Neuronal stem cell (in vitro differentiated cells): ENCODE results near the gene FAM53A.

ENCODE experiments used
- DNase-seq: peaks from one replicate; pipeline ENCODE4 v3.0.0-alpha.2; 2013; ENCODE audit warnings: low spot score
- H2AFZ ChIP-seq: one replicate; pipeline ENCODE4 v1.6.1; 2013; ENCODE audit warnings: mild to moderate bottlenecking, low read length, inconsistent platforms
- H2AK5ac ChIP-seq: 2 replicates; pipeline ENCODE4 v1.6.1; 2013; ENCODE audit warnings: low read depth, mild to moderate bottlenecking, inconsistent platforms, low read length, moderate library complexity, mixed read lengths
- H2BK120ac ChIP-seq: 2 replicates; pipeline ENCODE4 v1.6.1; 2013; ENCODE audit warnings: low read depth, mild to moderate bottlenecking, inconsistent platforms, low read length, moderate library complexity, mixed read lengths
- H2BK12ac ChIP-seq: one replicate; pipeline ENCODE4 v1.6.1; 2013; ENCODE audit warnings: low read length, inconsistent platforms
- H2BK15ac ChIP-seq: 2 replicates; pipeline ENCODE4 v1.6.1; 2013; ENCODE audit warnings: mild to moderate bottlenecking, low read length, inconsistent platforms, mixed read lengths
- H2BK5ac ChIP-seq: one replicate; pipeline ENCODE4 v1.6.1; 2013; ENCODE audit warnings: inconsistent platforms, mild to moderate bottlenecking, low read length, moderate library complexity
- H3K14ac ChIP-seq: one replicate; pipeline ENCODE4 v1.6.1; 2013; ENCODE audit warnings: low read length, inconsistent platforms
- H3K18ac ChIP-seq: 2 replicates; pipeline ENCODE4 v1.6.1; 2013; ENCODE audit warnings: low read length, inconsistent platforms
- H3K23ac ChIP-seq: 2 replicates; pipeline ENCODE4 v1.6.1; 2013; ENCODE audit warnings: low read depth, mild to moderate bottlenecking, mixed read lengths, low read length, inconsistent platforms; ENCODE audit not compliant: poor library complexity
- H3K27ac ChIP-seq: replicated peaks from 3 replicates; pipeline ENCODE4 v1.5.1; 2013; ENCODE audit warnings: low read length, inconsistent platforms
- H3K27me3 ChIP-seq, 3 experiments: 2 replicates each; pipeline ENCODE4 v1.6.1; 2013; ENCODE audit warnings: low read length in 3 of 3, mild to moderate bottlenecking in 2 of 3, inconsistent platforms in 1 of 3, low read depth in 1 of 3, mixed read lengths in 1 of 3, moderate library complexity in 1 of 3; ENCODE audit not compliant: control insufficient read depth in 3 of 3, insufficient read depth in 3 of 3
- H3K36me3 ChIP-seq, 2 donors: replicated peaks in 1 of 2; 2 replicates each; pipeline ENCODE4 v1.6.1; 2013; ENCODE audit warnings: low read length in 2 of 2; ENCODE audit not compliant: control insufficient read depth in 2 of 2, insufficient read depth in 2 of 2
- H3K4ac ChIP-seq: 2 replicates; pipeline ENCODE4 v1.6.1; 2013; ENCODE audit warnings: inconsistent platforms, mild to moderate bottlenecking, low read length, moderate library complexity
- H3K4me1 ChIP-seq, 2 donors: 1 replicate in 1 of 2; 2 replicates in 1 of 2; pipeline ENCODE4 v1.6.1; 2013; ENCODE audit warnings: low read length in 2 of 2, low read depth in 1 of 2; ENCODE audit not compliant: control insufficient read depth in 2 of 2, insufficient read depth in 1 of 2
- H3K4me2 ChIP-seq: one replicate; pipeline ENCODE4 v1.6.1; 2013; ENCODE audit warnings: mild to moderate bottlenecking, low read length, inconsistent platforms; ENCODE audit not compliant: insufficient read depth, poor library complexity, severe bottlenecking
- H3K4me3 ChIP-seq, 2 donors: 2 replicates each; pipeline ENCODE4 v1.5.1; 2013; ENCODE audit warnings: low read length in 2 of 2, mild to moderate bottlenecking in 2 of 2, inconsistent platforms in 1 of 2, moderate library complexity in 1 of 2
- H3K79me1 ChIP-seq: one replicate; pipeline ENCODE4 v1.6.1; 2013; ENCODE audit warnings: low read depth, mild to moderate bottlenecking, inconsistent platforms, low read length, moderate library complexity
- H3K9ac ChIP-seq: one replicate; pipeline ENCODE4 v1.6.1; 2013; ENCODE audit warnings: mild to moderate bottlenecking, low read depth, low read length, inconsistent platforms; ENCODE audit not compliant: poor library complexity
- H3K9me3 ChIP-seq, 2 donors: replicated peaks in 1 of 2; 2 replicates each; pipeline versions ENCODE3 to v1.6.1; 2013; ENCODE audit warnings: low read length in 2 of 2, mild to moderate bottlenecking in 2 of 2, inconsistent platforms in 1 of 2, low read depth in 1 of 2, mixed read lengths in 1 of 2, moderate library complexity in 1 of 2; ENCODE audit not compliant: control insufficient read depth in 2 of 2, insufficient read depth in 1 of 2
- H4K8ac ChIP-seq: one replicate; pipeline ENCODE4 v1.6.1; 2013; ENCODE audit warnings: low read depth, mild to moderate bottlenecking, inconsistent platforms, low read length, moderate library complexity
- H4K91ac ChIP-seq: one replicate; pipeline ENCODE4 v1.6.1; 2013; ENCODE audit warnings: low read length, low read depth, mild to moderate bottlenecking, inconsistent platforms; ENCODE audit not compliant: poor library complexity
- WGBS, 2 donors: extraction: QIAGEN DNeasy Blood & Tissue Kit; methylation state at CpG; one replicate each; pipeline ENCODE4 v1.1.7; 2013; ENCODE audit warnings: missing lambda C conversion rate in 2 of 2, mixed read lengths in 1 of 2; ENCODE audit not compliant: insufficient read length in 2 of 2, insufficient replicate concordance in 1 of 2; ENCODE audit errors: extremely low coverage in 2 of 2; 5-methylcytosine and 5-hydroxymethylcytosine counted together

The FAM53A gene

GRCh38 chr4:1721666-1722550 lies 37.8 kb upstream of the FAM53A start:
- peak overlapping the region; percentile 91 for H2AK5ac ChIP-seq
- peak overlapping the region; percentile 98 for H3K4ac ChIP-seq
- peaks cover 37% of the 10 kb centered on the region for H3K79me1 ChIP-seq
- peak overlapping the region; percentile 91 for H3K4me2 ChIP-seq
- H3K9me3 ChIP-seq = peaks cover 0 to 2% of the 10 kb centered on the region in 2 donors
- peak overlapping the region; percentile 89 to 97 for H3K4me3 ChIP-seq
- no peaks in the 10 kb centered on the region for H3K27me3 ChIP-seq
- DNase-seq = no peak
- peak overlapping the region; percentile 12 for H3K27ac ChIP-seq
- H4K91ac ChIP-seq = no peak overlapping the region
- peak overlapping the region; percentile 62 for H3K23ac ChIP-seq
- peaks cover 16 to 19% of the 10 kb centered on the region in 2 donors for H3K4me1 ChIP-seq
- peak overlapping the region; percentile 60 for H2BK5ac ChIP-seq
- no peak overlapping the region for H2BK12ac ChIP-seq
- H3K14ac ChIP-seq = peak overlapping the region; percentile 63
- no peak overlapping the region for H4K8ac ChIP-seq
- peak overlapping the region; percentile 92 for H3K9ac ChIP-seq
- H3K36me3 ChIP-seq = peaks cover 46 to 66% of the 10 kb centered on the region in 2 donors
- WGBS, 2 donors = no CpG with 5 or more reads among the region's 61 CpGs
- H2BK15ac ChIP-seq = no peak overlapping the region
- no peak overlapping the region for H2BK120ac ChIP-seq
- peak overlapping the region; percentile 74 for H2AFZ ChIP-seq
- peak overlapping the region; percentile 92 for H3K18ac ChIP-seq

GRCh38 chr4:1721003-1721665 lies 37.0 kb upstream of the FAM53A start, which contains the start of the genes TACC3 and TMEM129:
Gene TACC3 (plus strand): TSS chr4:1721521. CDS start chr4:1723422, 1,901 bp downstream.
Gene TMEM129 (minus strand): TSS chr4:1721323. CDS start chr4:1720837, 486 bp downstream.
- Histone ChIP-seq H2BK15ac (peak within 1 kb of the TSS; percentile 6), H3K23ac (peak within 1 kb of the TSS; percentile 99), H4K91ac (no peak within 1 kb of the TSS), H2AFZ (peak within 1 kb of the TSS; percentile 94), H3K4me3 (peak within 1 kb of the TSS; percentile 89 to 97), H2BK12ac (peak within 1 kb of the TSS; percentile 97), H3K36me3 (peaks cover 46 to 66% of the 10 kb centered on the region in 2 donors), H3K79me1 (peaks cover 37% of the 10 kb centered on the region), H3K9ac (peak within 1 kb of the TSS; percentile 100), H3K14ac (peak within 1 kb of the TSS; percentile 98), H3K4me2 (peak within 1 kb of the TSS; percentile 98), H2BK5ac (peak within 1 kb of the TSS; percentile 96), H3K27ac (peak within 1 kb of the TSS; percentile 85), H3K9me3 (peaks cover 0 to 2% of the 10 kb centered on the region in 2 donors), H2BK120ac (no peak within 1 kb of the TSS), H3K4me1 (peaks cover 16 to 17% of the 10 kb centered on the region in 2 donors), H3K4ac (peak within 1 kb of the TSS; percentile 98), H2AK5ac (peak within 1 kb of the TSS; percentile 98), H4K8ac (no peak within 1 kb of the TSS), H3K27me3 (no peaks in the 10 kb centered on the region), H3K18ac (peak within 1 kb of the TSS; percentile 99)
- peak; percentile 90 for DNase-seq
- WGBS, 2 donors = no CpG with 5 or more reads among the region's 83 CpGs

- H3K4ac ChIP-seq = no peak overlapping the region
These were observed 36.3 kb upstream of the FAM53A start for GRCh38 chr4:1720163-1720983.

More at GRCh38 chr4:1720163-1720983, 36.3 kb upstream of the FAM53A start:
- peak overlapping the region; percentile 98 for H3K4me2 ChIP-seq
- H3K4me3 ChIP-seq = peak overlapping the region; percentile 74 to 97
- no peak overlapping the region for H4K91ac ChIP-seq
- H3K27me3 ChIP-seq = no peaks in the 10 kb centered on the region
- peaks cover 43 to 65% of the 10 kb centered on the region in 2 donors for H3K36me3 ChIP-seq
- DNase-seq = peak; percentile 40
- H2BK15ac ChIP-seq = peak overlapping the region; percentile 6
- H3K79me1 ChIP-seq = peaks cover 39% of the 10 kb centered on the region
- H2BK120ac ChIP-seq = peak overlapping the region; percentile 81
- H2AFZ ChIP-seq = peak overlapping the region; percentile 94
- H3K9ac ChIP-seq = peak overlapping the region; percentile 100
- peak overlapping the region; percentile 96 for H2BK5ac ChIP-seq
- peaks cover 14 to 16% of the 10 kb centered on the region in 2 donors for H3K4me1 ChIP-seq
- peak overlapping the region; percentile 98 for H2AK5ac ChIP-seq
- peak overlapping the region; percentile 97 for H2BK12ac ChIP-seq
- H4K8ac ChIP-seq = no peak overlapping the region
- peak overlapping the region; percentile 99 for H3K23ac ChIP-seq
- peak overlapping the region; percentile 85 for H3K27ac ChIP-seq
- peak overlapping the region; percentile 99 for H3K18ac ChIP-seq
- H3K14ac ChIP-seq = peak overlapping the region; percentile 98
- H3K9me3 ChIP-seq = peaks cover 0 to 2% of the 10 kb centered on the region in 2 donors
- WGBS, 2 donors = no CpG with 5 or more reads among the region's 79 CpGs
